SU-DHL-6 (cell line): ENCODE measurements around the gene GPNMB.

Experiments used
- H2AFZ ChIP-seq: fragments of 200-600 bp; sonication (generic); 2 replicates; pipeline ENCODE4 v1.6.1; 2014; ENCODE audit warnings: low read depth, mild to moderate bottlenecking, moderate library complexity, mixed read lengths, antibody characterized with exemption, low read length; ENCODE audit not compliant: severe bottlenecking
- H3F3A ChIP-seq: fragments of 200-600 bp; shearing (Covaris generic); 2 replicates; pipeline ENCODE4 v1.6.0; 2016; ENCODE audit warnings: antibody characterized with exemption, mild to moderate bottlenecking; ENCODE audit not compliant: insufficient read depth
- H3K27ac ChIP-seq: fragments of 200-600 bp; sonication (generic); 2 replicates; pipeline ENCODE4 v1.5.1; 2016; ENCODE audit warnings: low read depth, mild to moderate bottlenecking, low read length, moderate library complexity, mixed read lengths
- H3K27me3 ChIP-seq: fragments of 200-600 bp; sonication (generic), shearing (Covaris generic); 2 replicates; pipeline ENCODE4 v1.6.0; 2014; ENCODE audit warnings: mild to moderate bottlenecking, low read length
- H3K36me3 ChIP-seq: fragments of 200-600 bp; sonication (generic); 2 replicates; pipeline ENCODE4 v1.6.1; 2014; ENCODE audit warnings: mild to moderate bottlenecking, low read length, mixed read lengths
- H3K4me2 ChIP-seq: fragments of 300-600, 200-600 bp; shearing (Covaris generic), sonication (generic); 2 replicates; pipeline ENCODE4 v1.6.0; 2014; ENCODE audit warnings: low read length, low read depth, mild to moderate bottlenecking; ENCODE audit not compliant: poor library complexity, severe bottlenecking
- H3K4me3 ChIP-seq: fragments of 200-600 bp; sonication (generic); 2 replicates; pipeline ENCODE4 v1.5.1; 2014; ENCODE audit warnings: antibody characterized with exemption, low read length, mild to moderate bottlenecking, mixed read lengths; ENCODE audit not compliant: insufficient read depth, poor library complexity, severe bottlenecking
- H3K79me2 ChIP-seq: fragments of 200-600 bp; sonication (generic); 2 replicates; pipeline ENCODE4 v1.6.1; 2014; ENCODE audit warnings: mild to moderate bottlenecking, low read length, moderate library complexity; ENCODE audit not compliant: insufficient read depth
- H3K9ac ChIP-seq: fragments of 200-600 bp; sonication (generic); 2 replicates; pipeline ENCODE4 v1.7.0; 2014; ENCODE audit warnings: mild to moderate bottlenecking, low read length
- H3K9me2 ChIP-seq: fragments of 200-600 bp; sonication (generic); replicated peaks from 2 replicates; pipeline ENCODE4 v1.6.1; 2014; ENCODE audit warnings: low read length; ENCODE audit not compliant: insufficient read depth
- H3K9me3 ChIP-seq: fragments of 200-600 bp; sonication (generic); 2 replicates; pipeline ENCODE4 v1.6.1; 2014; ENCODE audit warnings: low read length, mixed read lengths; ENCODE audit not compliant: insufficient read depth
- H4K20me1 ChIP-seq: fragments of 200-600 bp; sonication (generic); 2 replicates; pipeline ENCODE4 v1.6.1; 2014; ENCODE audit warnings: low read depth, mild to moderate bottlenecking, antibody characterized with exemption, low read length, moderate library complexity, mixed read lengths
- EZH2phosphoT487 ChIP-seq: fragments of 200-600 bp; sonication (generic), shearing (Covaris generic); conservative IDR thresholded peaks from 2 replicates; pipeline ENCODE4 v1.6.1; 2018; ENCODE audit warnings: mild to moderate bottlenecking, antibody characterized with exemption, low read length, moderate library complexity, mixed read lengths
- TF ChIP-seq, protein P1 (sequence below): fragments of 200-600 bp; sonication (generic); IDR thresholded peaks from one replicate; pipeline ENCODE4 v1.5.1; 2017; ENCODE audit warnings: antibody characterized with exemption, mild to moderate bottlenecking, low read length, moderate library complexity; ENCODE audit not compliant: insufficient read depth, poor library complexity, severe bottlenecking

Gene GPNMB

DNA sequence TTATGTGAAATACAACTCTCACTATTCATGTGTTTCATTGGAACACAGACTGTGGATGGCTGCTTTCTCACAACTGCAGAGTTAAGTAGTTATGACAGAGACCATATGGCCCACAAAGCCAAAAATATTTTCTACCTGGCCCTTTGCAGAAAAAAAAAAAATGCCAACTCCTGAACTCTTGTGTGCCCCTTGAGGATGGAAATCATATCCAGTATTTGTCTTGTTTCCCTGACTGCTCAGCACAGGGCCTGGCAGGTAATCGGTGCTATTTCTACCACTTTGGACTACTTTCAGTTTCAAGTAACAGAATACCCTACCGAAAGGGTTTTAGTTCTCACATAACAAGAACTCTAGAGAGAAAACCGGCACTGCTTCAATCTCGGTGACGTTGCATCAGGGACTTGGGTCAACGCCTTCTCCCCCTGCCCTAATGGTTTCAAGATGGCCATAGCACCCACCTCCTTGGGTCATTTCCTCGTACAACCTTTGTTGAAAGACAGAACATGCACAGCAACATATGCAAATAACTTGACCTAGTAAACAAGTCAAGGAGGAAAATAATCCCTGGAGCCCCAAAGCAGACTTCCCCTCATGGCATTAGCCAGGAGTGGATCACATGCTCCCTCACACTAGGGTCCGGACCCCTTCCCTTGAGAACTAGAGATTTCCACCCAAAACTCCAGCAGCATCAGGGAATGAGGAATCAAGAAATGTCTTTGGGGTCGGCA lies 11.8 kb upstream of the GPNMB start:
- H3K4me3 ChIP-seq: no peak overlapping the region
- H4K20me1 ChIP-seq: no peaks in the 10 kb centered on the region
- no peaks in the 10 kb centered on the region for H3F3A ChIP-seq
- H3K27ac ChIP-seq: no peak overlapping the region
- H3K79me2 ChIP-seq: no peaks in the 10 kb centered on the region
- H3K9ac ChIP-seq: no peak overlapping the region
- H3K9me3 ChIP-seq: no peaks in the 10 kb centered on the region
- no peaks in the 10 kb centered on the region for H3K9me2 ChIP-seq
- no peaks in the 10 kb centered on the region for H3K27me3 ChIP-seq
- peak overlapping the region; percentile 20 for H3K4me2 ChIP-seq
- H3K36me3 ChIP-seq: no peaks in the 10 kb centered on the region
- TF ChIP-seq EZH2phosphoT487: no peak
- TF ChIP-seq, protein P1, sequence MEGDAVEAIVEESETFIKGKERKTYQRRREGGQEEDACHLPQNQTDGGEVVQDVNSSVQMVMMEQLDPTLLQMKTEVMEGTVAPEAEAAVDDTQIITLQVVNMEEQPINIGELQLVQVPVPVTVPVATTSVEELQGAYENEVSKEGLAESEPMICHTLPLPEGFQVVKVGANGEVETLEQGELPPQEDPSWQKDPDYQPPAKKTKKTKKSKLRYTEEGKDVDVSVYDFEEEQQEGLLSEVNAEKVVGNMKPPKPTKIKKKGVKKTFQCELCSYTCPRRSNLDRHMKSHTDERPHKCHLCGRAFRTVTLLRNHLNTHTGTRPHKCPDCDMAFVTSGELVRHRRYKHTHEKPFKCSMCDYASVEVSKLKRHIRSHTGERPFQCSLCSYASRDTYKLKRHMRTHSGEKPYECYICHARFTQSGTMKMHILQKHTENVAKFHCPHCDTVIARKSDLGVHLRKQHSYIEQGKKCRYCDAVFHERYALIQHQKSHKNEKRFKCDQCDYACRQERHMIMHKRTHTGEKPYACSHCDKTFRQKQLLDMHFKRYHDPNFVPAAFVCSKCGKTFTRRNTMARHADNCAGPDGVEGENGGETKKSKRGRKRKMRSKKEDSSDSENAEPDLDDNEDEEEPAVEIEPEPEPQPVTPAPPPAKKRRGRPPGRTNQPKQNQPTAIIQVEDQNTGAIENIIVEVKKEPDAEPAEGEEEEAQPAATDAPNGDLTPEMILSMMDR: no peak
- peak overlapping the region; percentile 43 for H2AFZ ChIP-seq

DNA sequence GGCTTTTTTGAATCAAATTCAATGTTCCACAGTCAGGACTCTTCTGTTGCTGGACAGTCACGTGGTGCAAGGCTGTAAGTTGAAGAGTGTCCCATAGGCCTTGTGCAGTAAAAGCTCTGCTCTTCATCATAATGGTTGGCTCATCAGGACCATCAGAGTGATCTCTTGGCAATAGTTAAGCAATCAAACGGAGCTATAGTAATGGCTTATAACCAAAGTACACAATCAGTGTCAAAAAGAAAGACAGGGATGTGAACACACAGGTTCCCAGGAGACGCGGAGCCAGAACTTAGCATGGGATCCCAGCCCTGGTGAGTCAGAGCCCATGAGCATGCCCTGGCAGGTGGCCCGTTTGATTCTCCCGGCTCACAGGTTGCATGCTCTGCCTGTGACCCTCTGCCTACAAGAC lies 10.8 kb upstream of the GPNMB start:
- H3K27me3 ChIP-seq: no peaks in the 10 kb centered on the region
- no peaks in the 10 kb centered on the region for H3F3A ChIP-seq
- no peak overlapping the region for H3K4me3 ChIP-seq
- H2AFZ ChIP-seq: no peak overlapping the region
- no peaks in the 10 kb centered on the region for H3K36me3 ChIP-seq
- no peaks in the 10 kb centered on the region for H4K20me1 ChIP-seq
- no peak overlapping the region for H3K9ac ChIP-seq
- H3K9me3 ChIP-seq: no peaks in the 10 kb centered on the region
- TF ChIP-seq, protein P1: no peak
- TF ChIP-seq EZH2phosphoT487: no peak
- H3K4me2 ChIP-seq: no peak overlapping the region
- no peaks in the 10 kb centered on the region for H3K79me2 ChIP-seq
- no peaks in the 10 kb centered on the region for H3K9me2 ChIP-seq
- no peak overlapping the region for H3K27ac ChIP-seq

DNA sequence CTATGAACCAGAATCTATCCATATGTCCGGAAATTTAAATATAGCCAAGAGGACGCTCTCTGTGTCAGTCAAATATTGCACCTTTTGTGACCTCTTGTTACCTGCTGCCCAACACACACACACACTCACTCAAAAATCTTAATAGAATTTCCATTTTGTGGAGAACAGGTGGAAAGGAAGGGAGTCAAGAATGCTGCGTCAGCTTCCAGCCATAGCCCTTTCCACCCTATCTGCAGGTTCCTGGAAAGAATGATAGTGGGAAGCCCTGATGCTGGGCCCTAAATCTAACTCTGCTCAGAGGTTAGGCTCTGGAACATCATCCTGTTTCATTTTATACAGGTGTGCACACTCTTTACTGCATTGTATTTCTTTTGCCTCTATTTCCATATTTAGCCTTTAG lies 9.6 kb upstream of the GPNMB start:
- H3K4me2 ChIP-seq: no peak overlapping the region
- no peaks in the 10 kb centered on the region for H3F3A ChIP-seq
- no peak for TF ChIP-seq EZH2phosphoT487
- TF ChIP-seq, protein P1: no peak

More for the DNA sequence above, 9.6 kb upstream of the GPNMB start:
- no peak overlapping the region for H2AFZ ChIP-seq
- H4K20me1 ChIP-seq: no peaks in the 10 kb centered on the region
- no peak overlapping the region for H3K9ac ChIP-seq
- H3K36me3 ChIP-seq: no peaks in the 10 kb centered on the region
- no peaks in the 10 kb centered on the region for H3K27me3 ChIP-seq
- H3K9me2 ChIP-seq: no peaks in the 10 kb centered on the region
- H3K79me2 ChIP-seq: no peaks in the 10 kb centered on the region
- no peak overlapping the region for H3K27ac ChIP-seq
- H3K9me3 ChIP-seq: no peaks in the 10 kb centered on the region
- H3K4me3 ChIP-seq: no peak overlapping the region
